ENCODE results near the gene WDR37. TPM values are rescaled to one million over a fixed set of nuclear protein-coding genes. Genes with fewer than 3 reads are reported as not detected.

Gene WDR37
- total RNA-seq, 1 donor from 2014 or later = 10.9 TPM

GRCh38 chr10:1083581-1083980, 27.4 kb downstream of the WDR37 start:
- no peaks in the 10 kb centered on the region for H3K27me3 Mint-ChIP-seq (ENCODE audit: low read depth)
- no peaks in the 10 kb centered on the region for H3K9me3 Mint-ChIP-seq (ENCODE audit: low read depth)
- H3K4me1 Mint-ChIP-seq (ENCODE audit: low read depth) = no peaks in the 10 kb centered on the region
- H3K4me3 Mint-ChIP-seq (ENCODE audit: unreplicated experiment) = no peak overlapping the region
- peaks cover 44% of the 10 kb centered on the region for H3K36me3 Mint-ChIP-seq (ENCODE audit: low read depth)
- no peak for DNase-seq (ENCODE audit: low spot score)
- TF ChIP-seq CTCF (IDR thresholded peaks at IDR 0.05) = no peak
- no peak overlapping the region for H3K27ac Mint-ChIP-seq (ENCODE audit: unreplicated experiment)

- no peaks in the 10 kb centered on the region for H3K9me3 Mint-ChIP-seq (ENCODE audit: low read depth)
- DNase-seq (ENCODE audit: low spot score) = no peak
- H3K27ac Mint-ChIP-seq (ENCODE audit: unreplicated experiment) = no peak overlapping the region
- no peaks in the 10 kb centered on the region for H3K4me1 Mint-ChIP-seq (ENCODE audit: low read depth)
- H3K4me3 Mint-ChIP-seq (ENCODE audit: unreplicated experiment) = no peak overlapping the region
- H3K36me3 Mint-ChIP-seq (ENCODE audit: low read depth) = peaks cover 42% of the 10 kb centered on the region
- no peaks in the 10 kb centered on the region for H3K27me3 Mint-ChIP-seq (ENCODE audit: low read depth)
- no peak for TF ChIP-seq CTCF (IDR thresholded peaks at IDR 0.05)
These were observed 28.1 kb downstream of the WDR37 start for GRCh38 chr10:1084011-1084950.

- Mint-ChIP-seq H3K4me1 (ENCODE audit: low read depth) (no peaks in the 10 kb centered on the region), H3K9me3 (ENCODE audit: low read depth) (no peaks in the 10 kb centered on the region), H3K4me3 (ENCODE audit: unreplicated experiment) (no peak overlapping the region), H3K36me3 (ENCODE audit: low read depth) (peaks cover 39% of the 10 kb centered on the region), H3K27me3 (ENCODE audit: low read depth) (no peaks in the 10 kb centered on the region), H3K27ac (ENCODE audit: unreplicated experiment) (no peak overlapping the region)
- no peak for TF ChIP-seq CTCF (IDR thresholded peaks at IDR 0.05)
- no peak for DNase-seq (ENCODE audit: low spot score)
These were observed 29.1 kb downstream of the WDR37 start for GRCh38 chr10:1085258-1085657.

GRCh38 chr10:1086787-1087186, 30.6 kb downstream of the WDR37 start:
- no peak overlapping the region for H3K4me3 Mint-ChIP-seq (ENCODE audit: unreplicated experiment)
- no peak for TF ChIP-seq CTCF (IDR thresholded peaks at IDR 0.05)
- no peaks in the 10 kb centered on the region for H3K4me1 Mint-ChIP-seq (ENCODE audit: low read depth)
- no peak overlapping the region for H3K27ac Mint-ChIP-seq (ENCODE audit: unreplicated experiment)
- H3K9me3 Mint-ChIP-seq (ENCODE audit: low read depth) = no peaks in the 10 kb centered on the region
- H3K36me3 Mint-ChIP-seq (ENCODE audit: low read depth) = peaks cover 45% of the 10 kb centered on the region
- H3K27me3 Mint-ChIP-seq (ENCODE audit: low read depth) = no peaks in the 10 kb centered on the region
- no peak for DNase-seq (ENCODE audit: low spot score)

- no peak for TF ChIP-seq CTCF (IDR thresholded peaks at IDR 0.05)
- H3K9me3 Mint-ChIP-seq (ENCODE audit: low read depth) = no peaks in the 10 kb centered on the region
- H3K4me1 Mint-ChIP-seq (ENCODE audit: low read depth) = peaks cover 4% of the 10 kb centered on the region
- DNase-seq (ENCODE audit: low spot score) = no peak
- no peak overlapping the region for H3K27ac Mint-ChIP-seq (ENCODE audit: unreplicated experiment)
- no peak overlapping the region for H3K4me3 Mint-ChIP-seq (ENCODE audit: unreplicated experiment)
- peaks cover 49% of the 10 kb centered on the region for H3K36me3 Mint-ChIP-seq (ENCODE audit: low read depth)
- H3K27me3 Mint-ChIP-seq (ENCODE audit: low read depth) = no peaks in the 10 kb centered on the region
These were observed 33.0 kb downstream of the WDR37 start for GRCh38 chr10:1089017-1089689.
